Loucy (cell line): ENCODE measurements around the gene EHF.

Source experiments
- H2AFZ ChIP-seq: fragments of 200-600 bp; sonication (generic); 2 replicates; pipeline ENCODE4 v1.6.0; 2016; ENCODE audit warnings: antibody characterized with exemption, mild to moderate bottlenecking, low read length, moderate library complexity
- H3F3A ChIP-seq: fragments of 200-600 bp; 2 replicates; pipeline ENCODE4 v1.6.0; 2016; ENCODE audit warnings: antibody characterized with exemption, low read depth, mild to moderate bottlenecking
- H3K27me3 ChIP-seq: fragments of 200-600 bp; sonication (generic); 2 replicates; pipeline ENCODE4 v1.6.1; 2014; ENCODE audit warnings: low read length, mild to moderate bottlenecking; ENCODE audit not compliant: insufficient read depth, poor library complexity, severe bottlenecking
- H3K36me3 ChIP-seq: fragments of 200-600 bp; sonication (generic); 2 replicates; pipeline ENCODE4 v1.6.1; 2016; ENCODE audit warnings: low read length; ENCODE audit not compliant: insufficient read depth
- H3K4me1 ChIP-seq: fragments of 200-600 bp; sonication (generic); 2 replicates; pipeline ENCODE4 v1.5.1; 2014; ENCODE audit warnings: low read length, mild to moderate bottlenecking; ENCODE audit not compliant: insufficient read depth, poor library complexity, severe bottlenecking
- H3K4me2 ChIP-seq: fragments of 200-600 bp; sonication (generic); 2 replicates; pipeline ENCODE4 v1.6.0; 2014; ENCODE audit warnings: antibody characterized with exemption, low read length, low read depth, mild to moderate bottlenecking; ENCODE audit not compliant: poor library complexity, severe bottlenecking
- H3K4me3 ChIP-seq: fragments of 200-600 bp; sonication (generic); 2 replicates; pipeline ENCODE4 v1.5.1; 2014; ENCODE audit warnings: low read length, mild to moderate bottlenecking, mixed read lengths; ENCODE audit not compliant: poor library complexity, severe bottlenecking
- H3K79me2 ChIP-seq: fragments of 200-600 bp; sonication (generic); 2 replicates; pipeline ENCODE4 v1.6.1; 2014; ENCODE audit warnings: low read length; ENCODE audit not compliant: insufficient read depth
- H3K9ac ChIP-seq: fragments of 200-600 bp; sonication (generic); 2 replicates; pipeline ENCODE4 v1.6.0; 2014; ENCODE audit warnings: mild to moderate bottlenecking, low read depth, low read length, moderate library complexity; ENCODE audit not compliant: poor library complexity, severe bottlenecking
- H3K9me2 ChIP-seq: fragments of 200-600 bp; sonication (generic); replicated peaks from 2 replicates; pipeline ENCODE4 v1.6.1; 2016; ENCODE audit warnings: low read depth, low read length, mixed read lengths
- H3K9me3 ChIP-seq: fragments of 200-600 bp; sonication (generic); 2 replicates; pipeline ENCODE4 v1.6.1; 2014; ENCODE audit warnings: mild to moderate bottlenecking, antibody characterized with exemption, low read length, low read depth; ENCODE audit not compliant: insufficient read depth
- H4K20me1 ChIP-seq: fragments of 200-600 bp; sonication (generic); 2 replicates; pipeline ENCODE4 v1.6.0; 2014; ENCODE audit warnings: antibody characterized with exemption, low read length, mild to moderate bottlenecking; ENCODE audit not compliant: insufficient read depth, poor library complexity, severe bottlenecking
- EZH2phosphoT487 ChIP-seq: fragments of 200-600 bp; IDR thresholded peaks from 2 replicates; pipeline ENCODE4 v1.6.1; 2018; ENCODE audit warnings: antibody characterized with exemption, mild to moderate bottlenecking, moderate library complexity, borderline replicate concordance
- TF ChIP-seq, protein P1 (sequence below): fragments of 200-600 bp; sonication (generic); conservative IDR thresholded peaks from 2 replicates; pipeline ENCODE4 v1.5.1; 2014; ENCODE audit warnings: mild to moderate bottlenecking, antibody characterized with exemption, low read length

EHF gene

DNA sequence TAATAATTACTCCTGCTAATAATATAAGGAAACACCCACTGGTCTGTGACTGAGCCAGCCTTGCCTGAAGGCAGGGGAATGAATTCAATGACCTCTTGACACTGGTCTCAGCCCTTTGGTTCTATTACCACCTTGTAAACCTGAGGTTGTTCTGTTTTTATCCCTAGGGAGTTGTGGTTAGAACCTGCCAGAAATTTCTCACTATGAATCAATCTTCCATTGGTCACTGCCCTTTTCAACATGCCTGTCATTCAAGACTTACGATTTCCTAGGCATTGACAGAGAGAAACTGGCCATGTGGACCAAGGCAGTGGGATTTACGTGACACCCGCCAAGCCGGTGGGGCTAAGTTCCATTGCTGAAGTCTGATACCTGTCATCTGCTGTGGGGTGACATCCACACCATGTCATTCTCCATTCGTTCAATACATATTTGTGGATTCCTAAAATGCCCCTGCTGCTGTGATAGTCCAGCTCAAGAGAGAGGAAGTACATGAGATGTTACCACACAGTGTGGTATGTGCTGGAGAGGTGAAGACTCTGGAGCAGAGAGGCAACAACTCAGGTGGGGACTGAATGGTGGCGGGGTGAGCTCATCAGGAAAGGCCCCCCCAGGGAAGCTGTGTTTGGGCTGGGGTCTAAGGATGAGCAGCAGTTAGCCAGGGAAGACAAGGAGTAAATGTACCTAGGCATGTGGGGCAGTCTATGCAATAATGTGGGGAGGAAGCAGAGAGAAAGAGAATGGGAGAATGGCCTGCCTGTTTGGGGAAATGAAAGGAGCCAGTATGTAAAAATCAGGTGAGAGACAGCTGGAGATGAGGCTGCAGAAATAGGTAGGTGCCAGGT, 15.2 kb upstream of the EHF start:
- H3K9me2 ChIP-seq = no peaks in the 10 kb centered on the region
- no peak overlapping the region for H3K9ac ChIP-seq
- H3K36me3 ChIP-seq = no peaks in the 10 kb centered on the region
- H3K79me2 ChIP-seq = no peaks in the 10 kb centered on the region
- H3K9me3 ChIP-seq = no peaks in the 10 kb centered on the region
- H3K4me2 ChIP-seq = no peak overlapping the region
- H3K27me3 ChIP-seq = no peaks in the 10 kb centered on the region
- H3K4me3 ChIP-seq = no peak overlapping the region
- no peak overlapping the region for H2AFZ ChIP-seq
- no peaks in the 10 kb centered on the region for H4K20me1 ChIP-seq
- H3K4me1 ChIP-seq = peaks cover 7% of the 10 kb centered on the region
- no peak for TF ChIP-seq EZH2phosphoT487
- TF ChIP-seq, protein P1, sequence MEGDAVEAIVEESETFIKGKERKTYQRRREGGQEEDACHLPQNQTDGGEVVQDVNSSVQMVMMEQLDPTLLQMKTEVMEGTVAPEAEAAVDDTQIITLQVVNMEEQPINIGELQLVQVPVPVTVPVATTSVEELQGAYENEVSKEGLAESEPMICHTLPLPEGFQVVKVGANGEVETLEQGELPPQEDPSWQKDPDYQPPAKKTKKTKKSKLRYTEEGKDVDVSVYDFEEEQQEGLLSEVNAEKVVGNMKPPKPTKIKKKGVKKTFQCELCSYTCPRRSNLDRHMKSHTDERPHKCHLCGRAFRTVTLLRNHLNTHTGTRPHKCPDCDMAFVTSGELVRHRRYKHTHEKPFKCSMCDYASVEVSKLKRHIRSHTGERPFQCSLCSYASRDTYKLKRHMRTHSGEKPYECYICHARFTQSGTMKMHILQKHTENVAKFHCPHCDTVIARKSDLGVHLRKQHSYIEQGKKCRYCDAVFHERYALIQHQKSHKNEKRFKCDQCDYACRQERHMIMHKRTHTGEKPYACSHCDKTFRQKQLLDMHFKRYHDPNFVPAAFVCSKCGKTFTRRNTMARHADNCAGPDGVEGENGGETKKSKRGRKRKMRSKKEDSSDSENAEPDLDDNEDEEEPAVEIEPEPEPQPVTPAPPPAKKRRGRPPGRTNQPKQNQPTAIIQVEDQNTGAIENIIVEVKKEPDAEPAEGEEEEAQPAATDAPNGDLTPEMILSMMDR = no peak
- H3F3A ChIP-seq = no peaks in the 10 kb centered on the region

DNA sequence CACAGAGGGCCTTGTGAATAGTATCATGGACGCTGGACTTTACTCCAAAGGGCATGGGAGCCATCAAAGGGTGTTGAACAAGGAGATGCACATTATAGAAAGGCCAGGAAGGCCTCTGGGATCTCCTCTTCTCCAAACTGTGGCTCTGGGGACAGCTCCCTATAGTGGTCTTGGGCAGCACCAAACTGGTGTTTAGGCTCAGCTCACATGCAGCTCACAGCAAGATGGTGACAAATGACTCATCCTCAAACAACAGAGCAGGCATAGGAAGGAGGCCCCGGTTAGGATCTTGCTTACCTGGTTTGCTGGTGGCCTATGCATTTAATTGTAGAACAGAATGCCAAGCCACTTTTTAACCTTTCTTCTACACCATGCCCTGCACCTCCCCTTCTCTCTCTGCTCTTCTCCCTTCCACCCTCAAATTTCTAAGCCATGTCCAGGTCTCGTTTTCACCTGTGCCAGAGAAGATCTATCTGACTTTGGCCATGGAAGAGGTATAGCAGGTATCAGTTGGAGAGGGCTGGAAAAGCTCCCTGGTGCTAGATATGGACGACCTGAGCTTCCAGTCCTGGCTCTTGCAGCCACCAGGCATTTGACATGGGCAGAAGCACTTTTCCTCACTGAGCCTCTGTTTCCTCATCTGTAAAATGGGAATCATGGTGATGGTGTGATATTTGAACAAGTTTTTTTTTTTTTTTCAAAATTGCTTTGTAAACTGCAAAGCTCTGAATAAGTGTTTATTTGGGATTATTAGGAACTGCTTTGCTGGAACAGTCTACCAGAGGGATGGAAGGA, 14.4 kb upstream of the EHF start:
- Histone ChIP-seq H3K4me2 (no peak overlapping the region), H3K4me3 (no peak overlapping the region), H3K9ac (no peak overlapping the region), H3K9me2 (no peaks in the 10 kb centered on the region), H3K79me2 (no peaks in the 10 kb centered on the region), H4K20me1 (no peaks in the 10 kb centered on the region), H3K4me1 (no peaks in the 10 kb centered on the region), H3K9me3 (no peaks in the 10 kb centered on the region), H3K36me3 (no peaks in the 10 kb centered on the region), H3F3A (no peaks in the 10 kb centered on the region), H2AFZ (no peak overlapping the region), H3K27me3 (no peaks in the 10 kb centered on the region)
- TF ChIP-seq, protein P1 = no peak
- TF ChIP-seq EZH2phosphoT487 = no peak

- H4K20me1 ChIP-seq = no peaks in the 10 kb centered on the region
- no peak overlapping the region for H3K9ac ChIP-seq
- no peak overlapping the region for H3K4me3 ChIP-seq
- H3K36me3 ChIP-seq = no peaks in the 10 kb centered on the region
- no peaks in the 10 kb centered on the region for H3K4me1 ChIP-seq
- no peaks in the 10 kb centered on the region for H3K27me3 ChIP-seq
- H2AFZ ChIP-seq = no peak overlapping the region
- no peaks in the 10 kb centered on the region for H3K79me2 ChIP-seq
- no peaks in the 10 kb centered on the region for H3K9me2 ChIP-seq
- TF ChIP-seq, protein P1 = no peak
- TF ChIP-seq EZH2phosphoT487 = no peak
- no peaks in the 10 kb centered on the region for H3F3A ChIP-seq
- no peaks in the 10 kb centered on the region for H3K9me3 ChIP-seq
- H3K4me2 ChIP-seq = no peak overlapping the region
Observed at GRCh38 chr11:34609187-34609751, 11.6 kb upstream of the EHF start.
